Astrocyte (in vitro differentiated cells and primary cell): ENCODE results near the gene CD40. TPM values are rescaled to one million over a fixed set of nuclear protein-coding genes. Genes with fewer than 3 reads are reported as not detected.

ENCODE experiments used
- DNase-seq: peaks from one replicate; pipeline ENCODE4 v3.0.0-alpha.2; 2010; ENCODE audit warnings: low read depth
- FAIRE-seq: peaks from 2 replicates; lab custom pipeline; 2011; peaks lifted over from hg19 to GRCh38; lab: Jason Lieb, UNC
- H2AFZ ChIP-seq: 2 replicates; pipeline ENCODE4 v1.6.0; 2012; ENCODE audit warnings: low read depth, low read length, inconsistent platforms
- H3K27ac ChIP-seq: 2 replicates; pipeline ENCODE4 v1.5.1; 2011; ENCODE audit warnings: low read depth, low read length, inconsistent platforms
- H3K27me3 ChIP-seq: 2 replicates; pipeline ENCODE4 v1.6.0; 2011; ENCODE audit warnings: low read length, inconsistent platforms; ENCODE audit not compliant: insufficient read depth
- H3K36me3 ChIP-seq: 2 replicates; pipeline ENCODE4 v1.5.1; 2011; ENCODE audit warnings: low read length, inconsistent platforms; ENCODE audit not compliant: insufficient read depth
- H3K4me1 ChIP-seq: 2 replicates; pipeline ENCODE4 v1.5.1; 2011; ENCODE audit warnings: low read length, inconsistent platforms; ENCODE audit not compliant: insufficient read depth
- H3K4me2 ChIP-seq: 2 replicates; pipeline ENCODE4 v1.6.0; 2012; ENCODE audit warnings: low read length, inconsistent platforms
- H3K4me3 ChIP-seq: 2 replicates; pipeline ENCODE4 v1.5.1; 2011; ENCODE audit warnings: low read depth, mild to moderate bottlenecking, low read length, inconsistent platforms; ENCODE audit not compliant: insufficient read depth
- H3K79me2 ChIP-seq: 2 replicates; pipeline ENCODE4 v1.6.0; 2012; ENCODE audit warnings: mild to moderate bottlenecking, low read length, inconsistent platforms; ENCODE audit not compliant: insufficient read depth
- H3K9ac ChIP-seq: 2 replicates; pipeline ENCODE4 v1.6.0; 2012; ENCODE audit warnings: mild to moderate bottlenecking, low read length, inconsistent platforms
- H3K9me3 ChIP-seq: 2 replicates; pipeline ENCODE4 v1.5.1; 2012; ENCODE audit warnings: low read depth, mild to moderate bottlenecking, low read length, inconsistent platforms; ENCODE audit not compliant: insufficient read depth
- H4K20me1 ChIP-seq: 2 replicates; pipeline ENCODE4 v1.6.0; 2012; ENCODE audit warnings: low read length, inconsistent platforms; ENCODE audit not compliant: insufficient read depth
- H3K27ac Mint-ChIP-seq: one replicate; pipeline ENCODE4 v1.8.0; 2021; ENCODE audit warnings: mild to moderate bottlenecking, mixed read lengths; ENCODE audit not compliant: unreplicated experiment
- H3K27me3 Mint-ChIP-seq: one replicate; pipeline ENCODE4 v1.8.0; 2021; ENCODE audit warnings: low read depth, mixed read lengths; ENCODE audit not compliant: unreplicated experiment
- H3K36me3 Mint-ChIP-seq: one replicate; pipeline ENCODE4 v1.8.0; 2021; ENCODE audit warnings: low read depth, mixed read lengths; ENCODE audit not compliant: unreplicated experiment
- H3K4me1 Mint-ChIP-seq: one replicate; pipeline ENCODE4 v1.8.0; 2021; ENCODE audit warnings: low read depth, mixed read lengths; ENCODE audit not compliant: unreplicated experiment
- H3K4me3 Mint-ChIP-seq: one replicate; pipeline ENCODE4 v1.8.0; 2021; ENCODE audit warnings: mild to moderate bottlenecking, moderate library complexity, mixed read lengths; ENCODE audit not compliant: unreplicated experiment
- H3K9me3 Mint-ChIP-seq: one replicate; pipeline ENCODE4 v1.8.0; 2021; ENCODE audit warnings: mild to moderate bottlenecking, mixed read lengths; ENCODE audit not compliant: unreplicated experiment
- CTCF ChIP-seq: IDR thresholded peaks from 2 replicates; pipeline ENCODE4 v1.5.1; 2011; ENCODE audit warnings: low read depth, mild to moderate bottlenecking, inconsistent platforms, low read length, moderate library complexity; ENCODE audit not compliant: insufficient read depth
- EZH2 ChIP-seq: IDR thresholded peaks from 2 replicates; pipeline ENCODE4 v1.6.1; 2012; ENCODE audit warnings: mild to moderate bottlenecking, low read length, inconsistent platforms; ENCODE audit not compliant: insufficient read depth
- total RNA-seq: library from RNA; stranded (reverse); gene quantifications from 2 replicates; pipeline ENCODE4 v1.2.1, GENCODE V29; 2021

CD40 gene
- total RNA-seq, 1 donor from 2014 or later = 2.3 TPM

- H3K4me1 Mint-ChIP-seq = peaks cover 3% of the 10 kb centered on the region
- Histone ChIP-seq H3K4me3 (no peak overlapping the region), H3K27me3 (no peaks in the 10 kb centered on the region), H3K9me3 (no peaks in the 10 kb centered on the region), H3K4me2 (no peak overlapping the region), H3K27ac (no peak overlapping the region), H3K36me3 (peaks cover 32% of the 10 kb centered on the region), H3K9ac (no peak overlapping the region), H3K79me2 (peaks cover 34% of the 10 kb centered on the region), H3K4me1 (peaks cover 22% of the 10 kb centered on the region), H2AFZ (no peak overlapping the region), H4K20me1 (peaks cover 64% of the 10 kb centered on the region)
- no peak overlapping the region for H3K4me3 Mint-ChIP-seq
- TF ChIP-seq CTCF = no peak
- no peaks in the 10 kb centered on the region for H3K9me3 Mint-ChIP-seq
- DNase-seq (no peak), FAIRE-seq (no peak)
- peaks cover 11% of the 10 kb centered on the region for H3K36me3 Mint-ChIP-seq
- H3K27ac Mint-ChIP-seq = no peak overlapping the region
- no peaks in the 10 kb centered on the region for H3K27me3 Mint-ChIP-seq
Observed at GRCh38 chr20:46071573-46071972, 46.5 kb upstream of the CD40 start.

DNA sequence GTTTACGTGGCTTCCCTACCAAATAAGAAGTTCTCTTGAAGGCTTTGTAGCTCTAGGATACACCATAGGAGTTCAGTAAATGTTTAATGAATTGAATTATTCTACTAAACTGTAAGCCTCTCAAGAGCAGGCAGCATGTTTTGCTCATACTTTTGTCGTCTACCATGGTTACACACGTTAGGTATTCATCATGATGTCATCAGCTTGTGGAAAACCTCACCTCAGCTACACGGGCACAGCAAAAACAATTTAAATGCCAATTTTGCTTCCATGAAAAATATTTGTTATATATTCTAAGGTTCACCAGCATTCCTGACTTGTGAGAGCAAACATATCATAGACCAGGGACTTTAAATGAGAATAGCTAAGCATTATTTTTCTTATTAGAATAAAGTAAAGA lies 45.1 kb upstream of the CD40 start:
- H3K36me3 Mint-ChIP-seq = peaks cover 7% of the 10 kb centered on the region
- no peaks in the 10 kb centered on the region for H3K9me3 Mint-ChIP-seq
- FAIRE-seq (no peak), DNase-seq (no peak)
- H3K4me2 ChIP-seq = no peak overlapping the region
- peaks cover 48% of the 10 kb centered on the region for H3K79me2 ChIP-seq
- H3K27me3 Mint-ChIP-seq = no peaks in the 10 kb centered on the region
- no peak overlapping the region for H3K4me3 ChIP-seq
- H2AFZ ChIP-seq = no peak overlapping the region
- no peaks in the 10 kb centered on the region for H3K27me3 ChIP-seq
- no peak overlapping the region for H3K4me3 Mint-ChIP-seq
- H3K9ac ChIP-seq = no peak overlapping the region
- no peaks in the 10 kb centered on the region for H3K9me3 ChIP-seq
- TF ChIP-seq CTCF (no peak), EZH2 (no peak)
- H4K20me1 ChIP-seq = peaks cover 75% of the 10 kb centered on the region
- H3K27ac Mint-ChIP-seq = no peak overlapping the region
- H3K27ac ChIP-seq = no peak overlapping the region
- H3K36me3 ChIP-seq = peaks cover 28% of the 10 kb centered on the region
- peaks cover 3% of the 10 kb centered on the region for H3K4me1 Mint-ChIP-seq
- peaks cover 22% of the 10 kb centered on the region for H3K4me1 ChIP-seq

GRCh38 chr20:46073443-46073842 lies 44.7 kb upstream of the CD40 start:
- Mint-ChIP-seq H3K4me1 (peaks cover 3% of the 10 kb centered on the region), H3K27ac (no peak overlapping the region), H3K36me3 (peaks cover 7% of the 10 kb centered on the region), H3K27me3 (no peaks in the 10 kb centered on the region), H3K9me3 (no peaks in the 10 kb centered on the region), H3K4me3 (no peak overlapping the region)
- TF ChIP-seq EZH2 = no peak
- TF ChIP-seq CTCF = no peak
- no peak overlapping the region for H2AFZ ChIP-seq
- no peaks in the 10 kb centered on the region for H3K9me3 ChIP-seq
- H3K27me3 ChIP-seq = no peaks in the 10 kb centered on the region
- H3K9ac ChIP-seq = no peak overlapping the region
- H3K36me3 ChIP-seq = peaks cover 24% of the 10 kb centered on the region
- H4K20me1 ChIP-seq = peaks cover 75% of the 10 kb centered on the region
- peaks cover 53% of the 10 kb centered on the region for H3K79me2 ChIP-seq
- H3K4me2 ChIP-seq = no peak overlapping the region
- no peak overlapping the region for H3K4me3 ChIP-seq
- H3K27ac ChIP-seq = no peak overlapping the region
- DNase-seq (peak; percentile 34), FAIRE-seq (no peak)
- peaks cover 22% of the 10 kb centered on the region for H3K4me1 ChIP-seq
